ENCODE measurements around the gene CSRP3.

Gene CSRP3

GRCh38 chr11:19232910-19233503 lies 31.2 kb upstream of the CSRP3 start:
- DNase-seq = peak; percentile 45 to 92
- no peak overlapping the region for H2BK12ac ChIP-seq (ENCODE audit: low read length)
- H2AK5ac ChIP-seq (ENCODE audit: low read length) = no peak overlapping the region
- H3K4me2 ChIP-seq (ENCODE audit: low read length) = no peak overlapping the region
- no peak overlapping the region for H4K12ac ChIP-seq (ENCODE audit: low read depth, low read length)
- no CpG with 5 or more reads among the region's 6 CpGs for WGBS (ENCODE audit: extremely low coverage, insufficient coverage, insufficient read length)
- no peak overlapping the region for H3K23ac ChIP-seq (ENCODE audit: low read length)
- no peak overlapping the region for H4K91ac ChIP-seq (ENCODE audit: low read depth, low read length)
- no peak overlapping the region for H2BK120ac ChIP-seq (ENCODE audit: insufficient read depth, low read length, poor library complexity)
- H3K36me3 ChIP-seq (ENCODE audit: control insufficient read depth in 1 of 2, insufficient read depth in 2 of 2, low read length in 2 of 2) = peaks cover 15 to 25% of the 10 kb centered on the region in 2 experiments
- H3K9me3 ChIP-seq (ENCODE audit: insufficient read depth, low read depth, low read length) = no peaks in the 10 kb centered on the region
- H3K4ac ChIP-seq (ENCODE audit: low read depth, low read length) = no peak overlapping the region
- H3K18ac ChIP-seq (ENCODE audit: low read length) = no peak overlapping the region
- H4K8ac ChIP-seq (ENCODE audit: low read depth, low read length) = no peak overlapping the region
- H3K27me3 ChIP-seq (ENCODE audit: insufficient read depth, low read length) = no peaks in the 10 kb centered on the region
- no peak overlapping the region for H2AFZ ChIP-seq (ENCODE audit: insufficient read depth, low read length, poor library complexity)
- H3K4me3 ChIP-seq (ENCODE audit: low read depth, low read length) = no peak overlapping the region
- H3K9ac ChIP-seq (ENCODE audit: low read length) = no peak overlapping the region
- no peak overlapping the region for H3K27ac ChIP-seq (ENCODE audit: low read depth, low read length)
- peaks cover 2% of the 10 kb centered on the region for H3K79me1 ChIP-seq (ENCODE audit: low read length)
- H3K4me1 ChIP-seq (ENCODE audit: control insufficient read depth in 1 of 2, insufficient read depth in 2 of 2, low read length in 2 of 2) = peaks cover 0 to 2% of the 10 kb centered on the region in 2 experiments
- H2BK5ac ChIP-seq (ENCODE audit: low read depth, low read length, poor library complexity) = no peak overlapping the region
- no peaks in the 10 kb centered on the region for H3K79me2 ChIP-seq (ENCODE audit: control insufficient read depth, insufficient read depth, low read length, poor library complexity)
- no peak overlapping the region for H3K14ac ChIP-seq (ENCODE audit: low read length)

DNA sequence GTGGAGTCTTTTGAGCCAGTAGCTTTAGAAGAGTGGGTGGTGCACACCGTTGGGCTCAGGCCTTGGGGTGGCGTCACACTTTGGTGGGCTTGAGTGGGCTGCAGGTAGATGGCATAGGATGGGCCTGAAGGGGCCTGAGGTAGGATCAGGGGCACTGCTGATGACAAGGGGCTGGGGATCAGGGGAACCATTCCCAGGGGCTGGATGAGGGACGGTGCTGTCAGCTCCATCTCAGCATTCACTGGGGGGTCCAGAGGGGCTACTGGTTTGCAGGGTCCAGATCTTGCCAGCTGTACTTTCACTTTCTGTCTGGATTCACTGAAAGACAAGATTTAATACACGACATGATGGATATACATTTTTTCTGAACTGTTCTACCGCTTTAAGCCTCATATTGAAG lies 27.9 kb upstream of the CSRP3 start:
- Histone ChIP-seq H2BK12ac (ENCODE audit: low read length) (no peak overlapping the region), H3K4ac (ENCODE audit: low read depth, low read length) (no peak overlapping the region), H3K79me2 (ENCODE audit: control insufficient read depth, insufficient read depth, low read length, poor library complexity) (no peaks in the 10 kb centered on the region), H2BK120ac (ENCODE audit: insufficient read depth, low read length, poor library complexity) (no peak overlapping the region), H2AFZ (ENCODE audit: insufficient read depth, low read length, poor library complexity) (no peak overlapping the region), H3K27me3 (ENCODE audit: insufficient read depth, low read length) (no peaks in the 10 kb centered on the region), H3K4me2 (ENCODE audit: low read length) (no peak overlapping the region), H2BK5ac (ENCODE audit: low read depth, low read length, poor library complexity) (no peak overlapping the region), H3K9ac (ENCODE audit: low read length) (no peak overlapping the region), H3K23ac (ENCODE audit: low read length) (no peak overlapping the region), H3K4me3 (ENCODE audit: low read depth, low read length) (no peak overlapping the region), H3K9me3 (ENCODE audit: insufficient read depth, low read depth, low read length) (no peaks in the 10 kb centered on the region), H3K36me3 (ENCODE audit: control insufficient read depth in 1 of 2, insufficient read depth in 2 of 2, low read length in 2 of 2) (peaks cover 14 to 24% of the 10 kb centered on the region in 2 experiments), H3K4me1 (ENCODE audit: control insufficient read depth in 1 of 2, insufficient read depth in 2 of 2, low read length in 2 of 2) (no peaks in the 10 kb centered on the region), H3K14ac (ENCODE audit: low read length) (no peak overlapping the region), H4K12ac (ENCODE audit: low read depth, low read length) (no peak overlapping the region), H3K27ac (ENCODE audit: low read depth, low read length) (no peak overlapping the region), H3K79me1 (ENCODE audit: low read length) (no peaks in the 10 kb centered on the region), H4K8ac (ENCODE audit: low read depth, low read length) (no peak overlapping the region), H4K91ac (ENCODE audit: low read depth, low read length) (no peak overlapping the region), H2AK5ac (ENCODE audit: low read length) (no peak overlapping the region), H3K18ac (ENCODE audit: low read length) (no peak overlapping the region)
- no CpG with 5 or more reads among the region's 5 CpGs for WGBS (ENCODE audit: extremely low coverage, insufficient coverage, insufficient read length)
- no peak for DNase-seq

GRCh38 chr11:19228968-19229367 lies 27.2 kb upstream of the CSRP3 start:
- Histone ChIP-seq H3K4ac (ENCODE audit: low read depth, low read length) (no peak overlapping the region), H2BK120ac (ENCODE audit: insufficient read depth, low read length, poor library complexity) (no peak overlapping the region), H3K79me1 (ENCODE audit: low read length) (no peaks in the 10 kb centered on the region), H3K9me3 (ENCODE audit: insufficient read depth, low read depth, low read length) (no peaks in the 10 kb centered on the region), H3K4me3 (ENCODE audit: low read depth, low read length) (no peak overlapping the region), H3K18ac (ENCODE audit: low read length) (no peak overlapping the region), H3K79me2 (ENCODE audit: control insufficient read depth, insufficient read depth, low read length, poor library complexity) (no peaks in the 10 kb centered on the region), H4K12ac (ENCODE audit: low read depth, low read length) (no peak overlapping the region), H3K14ac (ENCODE audit: low read length) (no peak overlapping the region), H3K27ac (ENCODE audit: low read depth, low read length) (no peak overlapping the region), H3K36me3 (ENCODE audit: control insufficient read depth in 1 of 2, insufficient read depth in 2 of 2, low read length in 2 of 2) (peaks cover 14 to 23% of the 10 kb centered on the region in 2 experiments), H2BK12ac (ENCODE audit: low read length) (no peak overlapping the region), H4K91ac (ENCODE audit: low read depth, low read length) (no peak overlapping the region), H3K27me3 (ENCODE audit: insufficient read depth, low read length) (no peaks in the 10 kb centered on the region), H3K9ac (ENCODE audit: low read length) (no peak overlapping the region), H2AFZ (ENCODE audit: insufficient read depth, low read length, poor library complexity) (no peak overlapping the region), H4K8ac (ENCODE audit: low read depth, low read length) (no peak overlapping the region), H3K4me1 (ENCODE audit: control insufficient read depth in 1 of 2, insufficient read depth in 2 of 2, low read length in 2 of 2) (no peaks in the 10 kb centered on the region), H2AK5ac (ENCODE audit: low read length) (no peak overlapping the region), H2BK5ac (ENCODE audit: low read depth, low read length, poor library complexity) (no peak overlapping the region), H3K23ac (ENCODE audit: low read length) (no peak overlapping the region), H3K4me2 (ENCODE audit: low read length) (no peak overlapping the region)
- peak; percentile 64 to 85 for DNase-seq
- no CpG with 5 or more reads among the region's 3 CpGs for WGBS (ENCODE audit: extremely low coverage, insufficient coverage, insufficient read length)

- peaks cover 0 to under 1% of the 10 kb centered on the region in 2 experiments for H3K4me1 ChIP-seq (ENCODE audit: control insufficient read depth in 1 of 2, insufficient read depth in 2 of 2, low read length in 2 of 2)
- no peaks in the 10 kb centered on the region for H3K79me1 ChIP-seq (ENCODE audit: low read length)
- H3K23ac ChIP-seq (ENCODE audit: low read length) = no peak overlapping the region
- no peak overlapping the region for H2AFZ ChIP-seq (ENCODE audit: insufficient read depth, low read length, poor library complexity)
- H2BK5ac ChIP-seq (ENCODE audit: low read depth, low read length, poor library complexity) = no peak overlapping the region
- no CpG with 5 or more reads among the region's 6 CpGs for WGBS (ENCODE audit: extremely low coverage, insufficient coverage, insufficient read length)
- H4K12ac ChIP-seq (ENCODE audit: low read depth, low read length) = no peak overlapping the region
- H3K9me3 ChIP-seq (ENCODE audit: insufficient read depth, low read depth, low read length) = peaks cover 3% of the 10 kb centered on the region
- H2AK5ac ChIP-seq (ENCODE audit: low read length) = no peak overlapping the region
- DNase-seq = peak; percentile 47 to 77
- H2BK12ac ChIP-seq (ENCODE audit: low read length) = no peak overlapping the region
- peaks cover 14 to 26% of the 10 kb centered on the region in 2 experiments for H3K36me3 ChIP-seq (ENCODE audit: control insufficient read depth in 1 of 2, insufficient read depth in 2 of 2, low read length in 2 of 2)
- no peak overlapping the region for H2BK120ac ChIP-seq (ENCODE audit: insufficient read depth, low read length, poor library complexity)
- H3K27me3 ChIP-seq (ENCODE audit: insufficient read depth, low read length) = no peaks in the 10 kb centered on the region
- H4K8ac ChIP-seq (ENCODE audit: low read depth, low read length) = no peak overlapping the region
- H3K27ac ChIP-seq (ENCODE audit: low read depth, low read length) = no peak overlapping the region
- H3K4me2 ChIP-seq (ENCODE audit: low read length) = no peak overlapping the region
- no peak overlapping the region for H3K9ac ChIP-seq (ENCODE audit: low read length)
- H3K18ac ChIP-seq (ENCODE audit: low read length) = no peak overlapping the region
- H3K4ac ChIP-seq (ENCODE audit: low read depth, low read length) = no peak overlapping the region
- no peaks in the 10 kb centered on the region for H3K79me2 ChIP-seq (ENCODE audit: control insufficient read depth, insufficient read depth, low read length, poor library complexity)
- no peak overlapping the region for H3K4me3 ChIP-seq (ENCODE audit: low read depth, low read length)
- no peak overlapping the region for H4K91ac ChIP-seq (ENCODE audit: low read depth, low read length)
- no peak overlapping the region for H3K14ac ChIP-seq (ENCODE audit: low read length)
Observed at GRCh38 chr11:19226378-19227195, 24.8 kb upstream of the CSRP3 start.

All from trophoblast cell (in vitro differentiated cells and primary cell).